Neural crest cell (in vitro differentiated cells): Measurements from ENCODE around the gene CFAP97D2. TPM values are rescaled to one million over a fixed set of nuclear protein-coding genes. Genes with fewer than 3 reads are reported as not detected.

ENCODE experiments used
- DNase-seq: peaks from one replicate; pipeline ENCODE4 v3.0.0; 2021; ENCODE audit warnings: low read depth, mixed read lengths, low spot score
- H3K27ac Mint-ChIP-seq: one replicate; pipeline ENCODE4 v1.8.0; 2021; ENCODE audit warnings: mild to moderate bottlenecking, mixed read lengths; ENCODE audit not compliant: unreplicated experiment
- H3K27me3 Mint-ChIP-seq: 2 replicates; pipeline ENCODE4 v1.8.0; 2021; ENCODE audit warnings: low read depth, mild to moderate bottlenecking, mixed read lengths
- H3K36me3 Mint-ChIP-seq: 2 replicates; pipeline ENCODE4 v1.8.0; 2021; ENCODE audit warnings: low read depth, mild to moderate bottlenecking, mixed read lengths
- H3K4me1 Mint-ChIP-seq: 2 replicates; pipeline ENCODE4 v1.8.0; 2021; ENCODE audit warnings: mixed read lengths
- H3K4me3 Mint-ChIP-seq: one replicate; pipeline ENCODE4 v1.8.0; 2021; ENCODE audit warnings: mild to moderate bottlenecking, mixed read lengths
- H3K9me3 Mint-ChIP-seq: 2 replicates; pipeline ENCODE4 v1.8.0; 2021; ENCODE audit warnings: mixed read lengths
- total RNA-seq: library from RNA; stranded (reverse); gene quantifications from 2 replicates; pipeline ENCODE4 v1.2.1, GENCODE V29; 2021
- TF ChIP-seq, protein P1 (sequence below): fragments of 200-600 bp; sonication (generic); conservative IDR thresholded peaks from 2 replicates; pipeline ENCODE4 v1.5.0; 2021; ENCODE audit warnings: antibody characterized with exemption, mild to moderate bottlenecking

The CFAP97D2 gene
- total RNA-seq, 1 donor from 2014 or later: not detected

DNA sequence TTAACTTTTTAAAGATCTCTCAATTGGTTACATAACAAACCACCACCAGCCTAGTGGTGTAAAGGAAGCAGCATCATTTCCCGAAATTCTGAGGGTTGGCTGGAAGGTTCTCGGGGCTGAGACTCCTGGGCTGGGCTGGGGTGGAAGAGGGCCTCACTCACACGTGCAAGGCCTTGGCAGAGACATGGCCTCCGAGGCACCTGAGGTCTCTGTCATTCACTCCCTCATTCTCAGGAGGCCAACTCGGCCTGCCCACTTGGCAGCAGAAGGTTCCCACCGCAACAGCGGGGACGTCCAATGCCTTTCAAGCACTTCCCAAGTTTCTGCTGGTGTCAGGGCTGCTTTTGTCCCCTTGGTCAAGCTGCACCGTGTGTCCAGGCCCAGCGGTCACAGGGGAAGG, 28.0 kb upstream of the CFAP97D2 start:
- Mint-ChIP-seq H3K27ac (no peak overlapping the region), H3K4me3 (no peak overlapping the region), H3K4me1 (peaks cover 34% of the 10 kb centered on the region), H3K36me3 (peaks cover 5% of the 10 kb centered on the region), H3K9me3 (peaks cover 7% of the 10 kb centered on the region), H3K27me3 (no peaks in the 10 kb centered on the region)
- DNase-seq: no peak
- TF ChIP-seq, protein P1, sequence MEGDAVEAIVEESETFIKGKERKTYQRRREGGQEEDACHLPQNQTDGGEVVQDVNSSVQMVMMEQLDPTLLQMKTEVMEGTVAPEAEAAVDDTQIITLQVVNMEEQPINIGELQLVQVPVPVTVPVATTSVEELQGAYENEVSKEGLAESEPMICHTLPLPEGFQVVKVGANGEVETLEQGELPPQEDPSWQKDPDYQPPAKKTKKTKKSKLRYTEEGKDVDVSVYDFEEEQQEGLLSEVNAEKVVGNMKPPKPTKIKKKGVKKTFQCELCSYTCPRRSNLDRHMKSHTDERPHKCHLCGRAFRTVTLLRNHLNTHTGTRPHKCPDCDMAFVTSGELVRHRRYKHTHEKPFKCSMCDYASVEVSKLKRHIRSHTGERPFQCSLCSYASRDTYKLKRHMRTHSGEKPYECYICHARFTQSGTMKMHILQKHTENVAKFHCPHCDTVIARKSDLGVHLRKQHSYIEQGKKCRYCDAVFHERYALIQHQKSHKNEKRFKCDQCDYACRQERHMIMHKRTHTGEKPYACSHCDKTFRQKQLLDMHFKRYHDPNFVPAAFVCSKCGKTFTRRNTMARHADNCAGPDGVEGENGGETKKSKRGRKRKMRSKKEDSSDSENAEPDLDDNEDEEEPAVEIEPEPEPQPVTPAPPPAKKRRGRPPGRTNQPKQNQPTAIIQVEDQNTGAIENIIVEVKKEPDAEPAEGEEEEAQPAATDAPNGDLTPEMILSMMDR: no peak

DNA sequence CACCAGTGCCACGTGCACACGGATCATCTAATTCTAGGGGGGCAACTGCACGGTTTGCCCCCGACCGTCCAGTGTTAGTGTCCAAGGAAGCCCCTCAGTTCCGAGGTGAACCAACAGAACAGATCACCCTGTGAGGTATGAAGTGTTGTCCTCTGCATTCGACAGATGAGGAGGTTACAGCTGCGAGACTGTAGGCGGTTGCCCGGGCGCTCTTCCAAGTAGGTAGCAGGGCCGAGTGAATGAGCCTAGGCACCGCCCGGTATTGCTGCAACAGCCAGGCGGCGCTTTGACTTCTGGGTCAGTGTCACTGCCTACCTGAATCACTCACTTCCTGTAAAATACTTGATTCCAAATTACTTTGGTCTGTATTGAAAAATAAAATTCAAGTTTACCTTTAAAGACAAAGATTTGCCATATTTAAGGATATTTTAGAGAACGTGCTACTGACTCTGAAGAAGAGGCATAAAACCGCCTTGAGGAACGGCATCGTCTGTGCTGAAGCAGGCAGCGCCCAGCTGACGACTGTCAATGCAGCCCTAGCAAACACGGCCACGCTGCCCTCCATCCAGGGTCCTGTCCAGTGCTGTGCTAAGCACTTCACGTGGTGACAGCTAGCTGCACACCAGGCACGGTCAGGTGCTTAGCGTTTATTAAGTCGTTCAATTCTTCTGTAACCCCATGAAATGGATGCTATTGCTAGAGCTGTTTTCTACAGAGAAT, 27.3 kb upstream of the CFAP97D2 start:
- H3K27ac Mint-ChIP-seq: no peak overlapping the region
- DNase-seq: no peak
- H3K27me3 Mint-ChIP-seq: no peaks in the 10 kb centered on the region
- peaks cover 36% of the 10 kb centered on the region for H3K4me1 Mint-ChIP-seq
- peaks cover 7% of the 10 kb centered on the region for H3K9me3 Mint-ChIP-seq
- TF ChIP-seq, protein P1: no peak
- H3K36me3 Mint-ChIP-seq: peaks cover 5% of the 10 kb centered on the region
- H3K4me3 Mint-ChIP-seq: no peak overlapping the region

DNA sequence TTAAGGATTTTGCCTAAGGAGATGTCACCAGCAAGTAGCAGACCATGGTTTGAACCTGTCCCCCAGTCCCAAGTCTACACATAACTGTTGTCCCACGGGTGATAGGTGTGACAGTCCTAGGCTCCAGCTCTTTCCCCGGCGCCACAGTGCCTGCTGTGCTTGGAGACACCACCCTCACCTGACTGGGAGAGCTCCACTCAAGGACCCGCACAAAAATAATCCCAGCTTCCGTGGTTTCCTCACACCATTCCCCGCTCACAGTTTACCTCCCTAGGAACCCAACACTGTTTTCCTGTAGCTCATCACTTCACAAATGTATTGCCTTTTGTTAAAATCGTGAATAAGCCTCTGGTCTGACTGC, 26.8 kb upstream of the CFAP97D2 start:
- Mint-ChIP-seq H3K4me3 (no peak overlapping the region), H3K9me3 (peaks cover 7% of the 10 kb centered on the region), H3K36me3 (peaks cover 5% of the 10 kb centered on the region), H3K4me1 (peaks cover 34% of the 10 kb centered on the region), H3K27me3 (no peaks in the 10 kb centered on the region), H3K27ac (no peak overlapping the region)
- TF ChIP-seq, protein P1: no peak
- no peak for DNase-seq

DNA sequence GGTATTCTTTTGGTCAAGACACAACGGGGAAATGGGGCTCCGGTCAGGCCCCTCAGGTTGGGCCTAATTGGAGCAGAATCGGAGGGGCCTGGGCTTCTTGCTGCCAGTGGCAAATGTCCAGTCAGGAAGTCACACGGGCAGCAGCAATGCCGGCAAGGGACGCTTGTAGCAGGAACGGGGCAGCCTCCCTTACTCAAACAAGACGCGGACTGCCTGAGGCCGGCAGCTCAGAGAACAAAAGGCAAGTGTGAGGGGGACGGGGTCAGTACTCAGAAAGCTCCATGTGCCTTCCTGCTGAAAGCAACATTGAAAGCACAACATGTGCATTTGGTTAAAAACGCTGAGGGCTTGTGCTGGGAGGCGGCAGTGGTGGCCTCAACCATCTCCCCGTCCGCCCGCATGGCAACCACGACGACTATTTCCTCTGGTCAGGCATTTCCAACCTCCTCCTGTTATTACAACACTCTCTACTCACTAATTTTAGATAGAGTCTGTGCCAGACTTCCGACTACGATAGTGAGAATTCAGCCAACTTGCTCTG, 26.2 kb upstream of the CFAP97D2 start:
- peak; percentile 36 for DNase-seq
- peaks cover 7% of the 10 kb centered on the region for H3K9me3 Mint-ChIP-seq
- H3K4me1 Mint-ChIP-seq: peaks cover 34% of the 10 kb centered on the region
- H3K4me3 Mint-ChIP-seq: no peak overlapping the region
- peaks cover 5% of the 10 kb centered on the region for H3K36me3 Mint-ChIP-seq
- no peaks in the 10 kb centered on the region for H3K27me3 Mint-ChIP-seq
- no peak overlapping the region for H3K27ac Mint-ChIP-seq
- TF ChIP-seq, protein P1: no peak

DNA sequence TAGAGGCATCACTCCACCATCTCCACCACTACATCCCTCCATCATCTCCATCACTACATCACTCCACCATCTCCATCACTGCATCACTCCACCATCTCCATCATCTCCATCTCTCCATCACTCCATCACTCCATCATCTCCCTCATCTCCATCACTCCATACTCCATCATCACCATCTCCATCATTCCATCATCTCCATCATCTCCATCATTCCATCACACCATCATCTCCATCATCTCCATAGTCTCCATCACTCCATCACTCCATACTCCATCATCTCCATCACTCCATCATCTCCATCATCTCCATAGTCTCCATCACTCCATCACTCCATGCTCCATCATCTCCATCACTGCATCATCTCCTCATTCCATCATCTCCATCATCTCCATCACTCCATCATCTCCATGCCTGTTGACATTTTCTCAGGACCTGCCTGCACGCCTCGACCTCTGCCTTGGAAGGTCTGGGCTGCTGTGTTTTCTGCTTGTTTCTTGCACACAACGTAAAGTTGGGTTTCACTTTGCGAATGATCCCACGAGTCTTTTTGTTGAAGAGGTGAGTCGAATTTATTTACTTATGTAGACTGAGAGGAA, 25.5 kb upstream of the CFAP97D2 start:
- Mint-ChIP-seq H3K27me3 (no peaks in the 10 kb centered on the region), H3K36me3 (peaks cover 5% of the 10 kb centered on the region), H3K4me1 (peaks cover 34% of the 10 kb centered on the region), H3K4me3 (no peak overlapping the region), H3K9me3 (peaks cover 7% of the 10 kb centered on the region), H3K27ac (no peak overlapping the region)
- no peak for DNase-seq
- TF ChIP-seq, protein P1: no peak
